Measurements from ENCODE around the gene ANAPC15.

The ANAPC15 gene

GRCh38 chr11:72075109-72075508 lies 37.4 kb downstream of the ANAPC15 start:
- no peak overlapping the region for H3K27ac ChIP-seq
- TF ChIP-seq ZFX (IDR thresholded peaks at IDR 0.05) (no peak), CTCF (conservative IDR thresholded peaks at IDR 0.05) (no peak)

- H3K27ac ChIP-seq = peak overlapping the region; percentile 6; the same call in 1 of the 2 replicates
- no peak for TF ChIP-seq ZFX (IDR thresholded peaks at IDR 0.05)
- TF ChIP-seq CTCF (conservative IDR thresholded peaks at IDR 0.05) = no peak
Measured at GRCh38 chr11:72072348-72072747, 40.1 kb downstream of the ANAPC15 start.

GRCh38 chr11:72070491-72070890 lies 42.0 kb downstream of the ANAPC15 start:
- H3K27ac ChIP-seq = peak overlapping the region; percentile 78
- TF ChIP-seq ZFX (IDR thresholded peaks at IDR 0.05) (no peak), CTCF (conservative IDR thresholded peaks at IDR 0.05) (no peak)

GRCh38 chr11:72069787-72070251 lies 42.7 kb downstream of the ANAPC15 start:
- H3K27ac ChIP-seq = peak overlapping the region; percentile 78
- TF ChIP-seq CTCF (conservative IDR thresholded peaks at IDR 0.05) = no peak
- TF ChIP-seq ZFX (IDR thresholded peaks at IDR 0.05) = no peak

GRCh38 chr11:72069200-72069599 lies 43.3 kb downstream of the ANAPC15 start:
- no peak for TF ChIP-seq ZFX (IDR thresholded peaks at IDR 0.05)
- no peak for TF ChIP-seq CTCF (conservative IDR thresholded peaks at IDR 0.05)
- H3K27ac ChIP-seq = peak overlapping the region; percentile 78

- TF ChIP-seq CTCF (conservative IDR thresholded peaks at IDR 0.05) (no peak), ZFX (IDR thresholded peaks at IDR 0.05) (no peak)
- peak overlapping the region; percentile 7; the same call in 1 of the 2 replicates for H3K27ac ChIP-seq
Measured at GRCh38 chr11:72067676-72068075, 44.8 kb downstream of the ANAPC15 start.

GRCh38 chr11:72067266-72067665 lies 45.2 kb downstream of the ANAPC15 start:
- TF ChIP-seq CTCF (conservative IDR thresholded peaks at IDR 0.05) (no peak), ZFX (IDR thresholded peaks at IDR 0.05) (no peak)
- peak overlapping the region; percentile 28; the same call in 1 of the 2 replicates for H3K27ac ChIP-seq

All from C4-2B (cell line).